H1 (cell line): ENCODE data around the gene GOLGA3. TPM values are rescaled to one million over a fixed set of nuclear protein-coding genes. Genes with fewer than 3 reads are reported as not detected.

ENCODE experiments used
- CTCF ChIA-PET: fragments of 300-600 bp; sonication (Branson Sonifier 250); formaldehyde crosslinking; loops from one replicate; lab custom pipeline; 2021; ENCODE audit not compliant: partially characterized antibody; lab: Charles Lee
- POLR2A ChIA-PET: fragments of 300-600 bp; sonication (Branson Sonifier 250); formaldehyde crosslinking; loops from one replicate; lab custom pipeline; 2021; ENCODE audit warnings: inconsistent platforms; ENCODE audit not compliant: partially characterized antibody; lab: Charles Lee
- DNase-seq, 2 experiments: peaks; one replicate each; pipeline versions ENCODE4 v3.0.0 to v3.0.0-alpha.2; 2010 to 2022; ENCODE audit warnings: low spot score in 2 of 2, low read depth in 1 of 2, mixed read lengths in 1 of 2
- FAIRE-seq: peaks from 2 replicates; lab custom pipeline; 2011; peaks lifted over from hg19 to GRCh38; lab: Jason Lieb, UNC
- H2AFZ ChIP-seq: 2 replicates; pipeline ENCODE4 v1.8.1; 2012; ENCODE audit warnings: low read length, inconsistent platforms
- H2AK5ac ChIP-seq: 2 replicates; pipeline ENCODE4 v1.6.1; 2013; ENCODE audit warnings: low read depth, low read length
- H2BK120ac ChIP-seq: replicated peaks from 2 replicates; pipeline ENCODE3; 2013; ENCODE audit warnings: low read depth, low read length, inconsistent platforms
- H2BK12ac ChIP-seq: 2 replicates; pipeline ENCODE4 v1.6.1; 2013; ENCODE audit warnings: low read depth, low read length
- H2BK15ac ChIP-seq: 2 replicates; pipeline ENCODE4 v1.6.1; 2013; ENCODE audit warnings: low read length
- H2BK20ac ChIP-seq: 2 replicates; pipeline ENCODE4 v1.6.1; 2013; ENCODE audit warnings: low read length
- H2BK5ac ChIP-seq: 2 replicates; pipeline ENCODE4 v1.6.1; 2013; ENCODE audit warnings: low read depth, low read length
- H3K14ac ChIP-seq: 2 replicates; pipeline ENCODE4 v1.6.1; 2013; ENCODE audit warnings: inconsistent platforms; ENCODE audit not compliant: insufficient read length
- H3K18ac ChIP-seq: 2 replicates; pipeline ENCODE4 v1.6.1; 2013; ENCODE audit warnings: low read length; ENCODE audit errors: extremely low read depth
- H3K23ac ChIP-seq: 2 replicates; pipeline ENCODE4 v1.6.1; 2013; ENCODE audit warnings: inconsistent platforms; ENCODE audit not compliant: insufficient read length
- H3K23me2 ChIP-seq: 2 replicates; pipeline ENCODE4 v1.6.1; 2013; ENCODE audit warnings: low read depth, low read length
- H3K27ac ChIP-seq: 2 replicates; pipeline ENCODE4 v1.6.1; 2011; ENCODE audit warnings: low read depth, low read length, inconsistent platforms
- H3K27me3 ChIP-seq, 4 experiments: replicated peaks in 1 of 4; 1 replicate in 1 of 4; 2 replicates in 3 of 4; pipeline versions ENCODE4 v1.6.1 to v1.8.1; 2011 to 2013; ENCODE audit warnings: low read length in 3 of 4, mild to moderate bottlenecking in 3 of 4, inconsistent platforms in 2 of 4, mixed read lengths in 2 of 4, moderate library complexity in 1 of 4; ENCODE audit not compliant: control insufficient read depth in 3 of 4, insufficient read depth in 3 of 4; ENCODE audit errors: extremely low read depth in 1 of 4
- H3K36me3 ChIP-seq, 4 experiments: 2 replicates each; pipeline versions ENCODE4 v1.6.1 to v1.8.1; 2011 to 2013; ENCODE audit warnings: mild to moderate bottlenecking in 4 of 4, low read length in 3 of 4, moderate library complexity in 2 of 4, control low read depth in 1 of 4, inconsistent platforms in 1 of 4; ENCODE audit not compliant: insufficient read depth in 4 of 4, control insufficient read depth in 2 of 4
- H3K4ac ChIP-seq: replicated peaks from 2 replicates; pipeline ENCODE3; 2013; ENCODE audit warnings: low read length, low read depth, mixed read lengths, inconsistent platforms; ENCODE audit not compliant: insufficient read length
- H3K4me1 ChIP-seq, 4 experiments: replicated peaks in 1 of 4; 1 replicate in 1 of 4; 2 replicates in 3 of 4; pipeline versions ENCODE4 v1.6.1 to v1.8.1; 2011 to 2013; ENCODE audit warnings: low read length in 3 of 4, inconsistent platforms in 2 of 4, mixed read lengths in 1 of 4; ENCODE audit not compliant: insufficient read depth in 4 of 4, control insufficient read depth in 3 of 4
- H3K4me2 ChIP-seq, 2 experiments: 2 replicates each; pipeline versions ENCODE4 v1.6.1 to v1.8.1; 2011 to 2013; ENCODE audit warnings: low read depth in 2 of 2, low read length in 2 of 2, control low read depth in 1 of 2, inconsistent platforms in 1 of 2, mild to moderate bottlenecking in 1 of 2; ENCODE audit not compliant: insufficient read depth in 1 of 2
- H3K4me3 ChIP-seq, 4 experiments: fragments of 200-600, 300-600 bp in 1 of 4; sonication (generic), shearing (Covaris generic), sonication (Bioruptor Twin) in 1 of 4; 2 replicates each; pipeline versions ENCODE4 v1.5.1 to v1.8.1; 2011 to 2016; ENCODE audit warnings: low read length in 4 of 4, low read depth in 3 of 4, control low read depth in 2 of 4, inconsistent platforms in 2 of 4, mild to moderate bottlenecking in 2 of 4, mixed read lengths in 1 of 4, moderate library complexity in 1 of 4; ENCODE audit not compliant: insufficient read depth in 2 of 4; ENCODE audit errors: extremely low read depth in 1 of 4
- H3K56ac ChIP-seq: replicated peaks from 2 replicates; pipeline ENCODE3; 2013; ENCODE audit warnings: low read depth, mild to moderate bottlenecking, mixed read lengths, low read length, inconsistent platforms; ENCODE audit not compliant: insufficient read length
- H3K79me1 ChIP-seq: 2 replicates; pipeline ENCODE4 v1.6.1; 2013; ENCODE audit warnings: low read depth, low read length, control low read depth
- H3K79me2 ChIP-seq, 2 experiments: 2 replicates each; pipeline versions ENCODE4 v1.6.1 to v1.8.1; 2012 to 2013; ENCODE audit warnings: low read length in 2 of 2, mild to moderate bottlenecking in 2 of 2, inconsistent platforms in 1 of 2; ENCODE audit not compliant: insufficient read depth in 2 of 2, control insufficient read depth in 1 of 2
- H3K9ac ChIP-seq, 4 experiments: replicated peaks in 1 of 4; 1 replicate in 1 of 4; 2 replicates in 3 of 4; pipeline versions ENCODE4 v1.6.1 to v1.8.1; 2011 to 2013; ENCODE audit warnings: low read depth in 3 of 4, low read length in 3 of 4, control low read depth in 2 of 4, mild to moderate bottlenecking in 2 of 4, moderate library complexity in 2 of 4, inconsistent platforms in 1 of 4; ENCODE audit errors: extremely low read depth in 1 of 4
- H3K9me3 ChIP-seq, 2 experiments: 2 replicates each; pipeline versions ENCODE4 v1.6.1 to v1.8.1; 2012 to 2013; ENCODE audit warnings: mild to moderate bottlenecking in 2 of 2, moderate library complexity in 2 of 2, control low read depth in 1 of 2, inconsistent platforms in 1 of 2, low read depth in 1 of 2, low read length in 1 of 2, mixed read lengths in 1 of 2; ENCODE audit not compliant: insufficient read depth in 2 of 2
- H4K20me1 ChIP-seq, 2 experiments: replicated peaks in 1 of 2; 2 replicates each; pipeline versions ENCODE3 to v1.8.1; 2011 to 2013; ENCODE audit warnings: inconsistent platforms in 2 of 2, low read length in 2 of 2, mild to moderate bottlenecking in 1 of 2; ENCODE audit not compliant: insufficient read depth in 2 of 2, control insufficient read depth in 1 of 2
- H4K5ac ChIP-seq: 2 replicates; pipeline ENCODE4 v1.6.1; 2013; ENCODE audit warnings: low read length, low read depth, mixed read lengths, inconsistent platforms; ENCODE audit not compliant: insufficient read length
- H4K8ac ChIP-seq: 2 replicates; pipeline ENCODE4 v1.8.0; 2013; ENCODE audit warnings: mild to moderate bottlenecking, moderate library complexity, low read length, inconsistent platforms; ENCODE audit not compliant: insufficient read depth; ENCODE audit errors: extremely low read depth
- H4K91ac ChIP-seq: replicated peaks from 2 replicates; pipeline ENCODE3; 2013; ENCODE audit warnings: low read length, mixed read lengths, inconsistent platforms; ENCODE audit not compliant: insufficient read length
- HDAC2 ChIP-seq, 2 experiments: fragments of 300-600 bp in 1 of 2; sonication (generic) in 1 of 2; IDR thresholded peaks; 2 replicates each; pipeline ENCODE4 v1.6.1; 2011 to 2012; ENCODE audit warnings: low read depth in 2 of 2, low read length in 2 of 2, mild to moderate bottlenecking in 2 of 2, moderate library complexity in 2 of 2, borderline replicate concordance in 1 of 2, inconsistent platforms in 1 of 2
- JUN ChIP-seq: IDR thresholded peaks from 2 replicates; pipeline ENCODE4 v1.6.1; 2011; ENCODE audit warnings: low read depth, mild to moderate bottlenecking, improper control_type of control experiment, low read length
- KDM1A ChIP-seq: fragments of 200-600, 300-600 bp; sonication (generic); IDR thresholded peaks from 2 replicates; pipeline ENCODE4 v1.7.1; 2016; ENCODE audit warnings: mild to moderate bottlenecking, low read length, borderline replicate concordance
- MAX ChIP-seq: IDR thresholded peaks from 2 replicates; pipeline ENCODE4 v1.6.1; 2012; ENCODE audit warnings: inconsistent platforms
- WGBS, 2 experiments: shearing (Covaris generic) in 1 of 2; methylation state at CpG; one replicate each; pipeline versions ENCODE4 v1.1.6 to v1.1.7; 2013 to 2015; ENCODE audit warnings: low lambda C conversion rate in 2 of 2, mixed read lengths in 2 of 2, inconsistent platforms in 1 of 2, low coverage in 1 of 2, missing lambda C conversion rate in 1 of 2; ENCODE audit not compliant: insufficient replicate concordance in 2 of 2, insufficient coverage in 1 of 2, insufficient read length in 1 of 2; ENCODE audit errors: extremely low coverage in 1 of 2, missing lambda C conversion rate in 1 of 2; 5-methylcytosine and 5-hydroxymethylcytosine counted together
- polyA plus RNA-seq, 7 experiments: library from polyadenylated mRNA; depleted of rRNA in 3 of 7; stranded (reverse) in 5 of 7; unstranded in 2 of 7; fragments of >200 nt in 5 of 7; fragments of 200-250 nt in 2 of 7; gene quantifications; 1 replicate in 5 of 7; 2 replicates in 1 of 7; 4 replicates in 1 of 7; pipeline versions ENCODE4 v1.2.1 to v1.2.3, GENCODE V29; 2011 to 2013; ENCODE audit warnings: missing spikeins in 2 of 7, mixed read lengths in 2 of 7
- total RNA-seq: library from RNA; stranded (reverse); fragmentation: NEBNext Ultra II Directional; extraction: Animal tissue kit (Norgen Biotek cat#: 25700); gene quantifications from 2 replicates; pipeline ENCODE4 v1.2.1, GENCODE V29; 2021

GOLGA3 gene
- total and polyA plus RNA-seq, 2 of the 8 experiments (the other 6 are each of a cell fraction or from before 2014, with no cell fraction given) = 6.4 to 33.1 TPM

GRCh38 chr12:132872975-132873421, 44.3 kb upstream of the GOLGA3 start:
- H3K79me2 ChIP-seq = no peaks in the 10 kb centered on the region
- WGBS, 2 experiments = 92% methylated on average over 12 of the region's 12 CpGs; no CpG with 5 or more reads in 1 of the 2 experiments
- H2BK20ac ChIP-seq = no peak overlapping the region
- H2BK12ac ChIP-seq = no peak overlapping the region
- peaks cover 0 to 4% of the 10 kb centered on the region in 2 experiments for H4K20me1 ChIP-seq
- H3K18ac ChIP-seq = no peak overlapping the region
- H3K4me3 ChIP-seq = no peak overlapping the region
- H3K4me2 ChIP-seq = no peak overlapping the region
- ChIA-PET CTCF (interaction anchor here (0.6 to 1.8 kb wide), 3 partner anchors 30 to 50 kb away, joined by 4 to 5 read pairs (median 4); no protein-coding TSS in a partner anchor), POLR2A (interaction anchor here (1.8 to 2.6 kb wide), 2 partner anchors 11 to 13 kb away, joined by 6 to 8 read pairs; partner anchors contain the start of gene CHFR)
- no peak overlapping the region for H3K9ac ChIP-seq
- peaks cover 5 to 36% (median 17%) of the 10 kb centered on the region in 4 experiments; a peak in 5 of 8 replicates for H3K36me3 ChIP-seq
- DNase-seq = no peak
- H4K91ac ChIP-seq = no peak overlapping the region
- no peak overlapping the region for H3K56ac ChIP-seq
- no peaks in the 10 kb centered on the region for H3K23me2 ChIP-seq
- H3K4ac ChIP-seq = no peak overlapping the region
- H3K23ac ChIP-seq = no peak overlapping the region
- H3K27ac ChIP-seq = no peak overlapping the region
- no peak overlapping the region; the same call in 1 of the 2 replicates for H4K8ac ChIP-seq
- no peaks in the 10 kb centered on the region for H3K9me3 ChIP-seq
- H2BK15ac ChIP-seq = no peak overlapping the region
- no peak overlapping the region for H3K14ac ChIP-seq
- no peak overlapping the region for H2BK120ac ChIP-seq
- H2AK5ac ChIP-seq = no peak overlapping the region
- H3K27me3 ChIP-seq = no peaks in the 10 kb centered on the region
- FAIRE-seq = no peak
- no peaks in the 10 kb centered on the region for H3K4me1 ChIP-seq
- H4K5ac ChIP-seq = no peak overlapping the region
- no peaks in the 10 kb centered on the region for H3K79me1 ChIP-seq
- no peak overlapping the region for H2BK5ac ChIP-seq
- H2AFZ ChIP-seq = no peak overlapping the region
- no peak for TF ChIP-seq MAX
- no peak for TF ChIP-seq KDM1A
- TF ChIP-seq HDAC2 (IDR thresholded peaks at IDR 0.05; ENCODE audit: borderline replicate concordance in 1 of 2, low read depth in 2 of 2, low read length in 2 of 2) = no peak
- TF ChIP-seq JUN = no peak
